H1 (cell line): ENCODE data around the gene SNED1. TPM values are rescaled to one million over a fixed set of nuclear protein-coding genes. Genes with fewer than 3 reads are reported as not detected.

Experiments used
- USF2 ChIP-seq: IDR thresholded peaks from 2 replicates; pipeline ENCODE4 v1.6.1; 2011; ENCODE audit warnings: low read length, improper control_type of control experiment
- polyA plus RNA-seq, 7 experiments: library from polyadenylated mRNA; depleted of rRNA in 3 of 7; stranded (reverse) in 5 of 7; unstranded in 2 of 7; fragments of >200 nt in 5 of 7; fragments of 200-250 nt in 2 of 7; gene quantifications; 1 replicate in 5 of 7; 2 replicates in 1 of 7; 4 replicates in 1 of 7; pipeline versions ENCODE4 v1.2.1 to v1.2.3, GENCODE V29; 2011 to 2013; ENCODE audit warnings: missing spikeins in 2 of 7, mixed read lengths in 2 of 7
- total RNA-seq: library from RNA; stranded (reverse); fragmentation: NEBNext Ultra II Directional; extraction: Animal tissue kit (Norgen Biotek cat#: 25700); gene quantifications from 2 replicates; pipeline ENCODE4 v1.2.1, GENCODE V29; 2021

SNED1 gene
- total and polyA plus RNA-seq, 2 of the 8 experiments (the other 6 are each of a cell fraction or from before 2014, with no cell fraction given): 1.9 TPM

GRCh38 chr2:240948905-240949790, 49.3 kb upstream of the SNED1 start (continued):
- TF ChIP-seq USF2: no peak
